IMR-90 (cell line): ENCODE data around the gene GCSH.

ENCODE experiments used
- BHLHE40 ChIP-seq: fragments of 150-350 bp; IDR thresholded peaks from 2 replicates; pipeline ENCODE4 v1.6.1; 2016; ENCODE audit warnings: mild to moderate bottlenecking, low read depth, low read length
- CEBPB ChIP-seq: IDR thresholded peaks from 2 replicates; pipeline ENCODE4 v1.6.1; 2012; ENCODE audit warnings: low read depth, low read length, improper control_type of control experiment
- CTCF ChIP-seq: conservative IDR thresholded peaks from 2 replicates; pipeline ENCODE4 v1.5.1; 2012; ENCODE audit warnings: mild to moderate bottlenecking, low read depth, low read length, improper control_type of control experiment
- ELK1 ChIP-seq: fragments of 150-350 bp; IDR thresholded peaks from 2 replicates; pipeline ENCODE4 v1.6.1; 2016; ENCODE audit warnings: low read depth, mild to moderate bottlenecking, low read length, moderate library complexity, borderline replicate concordance
- FOS ChIP-seq: fragments of 150-350 bp; IDR thresholded peaks from 2 replicates; pipeline ENCODE4 v1.6.1; 2016; ENCODE audit warnings: low read depth, low read length
- MAFK ChIP-seq: IDR thresholded peaks from 2 replicates; pipeline ENCODE4 v1.6.1; 2012; ENCODE audit warnings: low read depth, low read length, improper control_type of control experiment
- MXI1 ChIP-seq: IDR thresholded peaks from 2 replicates; pipeline ENCODE4 v1.6.1; 2012; ENCODE audit warnings: low read depth, mild to moderate bottlenecking, low read length, moderate library complexity, borderline replicate concordance
- NFE2L2 ChIP-seq: fragments of 150-350 bp; IDR thresholded peaks from 2 replicates; pipeline ENCODE4 v1.6.1; 2016; ENCODE audit warnings: low read depth, mild to moderate bottlenecking, low read length
- POLR2A ChIP-seq: IDR thresholded peaks from 2 replicates; pipeline ENCODE4 v1.6.1; 2012; ENCODE audit warnings: mild to moderate bottlenecking, low read depth, low read length
- SMC3 ChIP-seq: fragments of 150-350 bp; IDR thresholded peaks from 2 replicates; pipeline ENCODE4 v1.6.1; 2016; ENCODE audit warnings: low read depth, mild to moderate bottlenecking, antibody characterized with exemption, low read length, moderate library complexity
- USF2 ChIP-seq: fragments of 150-350 bp; IDR thresholded peaks from 2 replicates; pipeline ENCODE4 v1.6.1; 2017; ENCODE audit warnings: mild to moderate bottlenecking, antibody characterized with exemption, low read length, low read depth

GRCh38 chr16:81069063-81069462, 27.1 kb downstream of the GCSH start:
- no peak for TF ChIP-seq CTCF
- TF ChIP-seq USF2 = no peak
- TF ChIP-seq BHLHE40 = no peak
- TF ChIP-seq SMC3 = no peak
- TF ChIP-seq CEBPB = no peak
- TF ChIP-seq POLR2A = no peak
- no peak for TF ChIP-seq MAFK
- no peak for TF ChIP-seq MXI1
- no peak for TF ChIP-seq NFE2L2
- TF ChIP-seq FOS = no peak
- TF ChIP-seq ELK1 = no peak
